Breast epithelium (tissue), 3 donors: ENCODE measurements around the gene PAK5.

Experiments
- POLR2A ChIP-seq: fragments of 450-650 bp; IDR thresholded peaks from one replicate; pipeline ENCODE4 v1.6.1; 2016; ENCODE audit warnings: antibody characterized with exemption, mild to moderate bottlenecking, moderate library complexity
- POLR2AphosphoS5 ChIP-seq, 3 donors: sonication (generic); formaldehyde crosslinking; IDR thresholded peaks; one replicate each; pipeline ENCODE4 v1.6.1; 2017; ENCODE audit warnings: antibody characterized with exemption in 3 of 3
- TF ChIP-seq, protein P1 (sequence below), 3 donors: fragments of 450-650 bp; IDR thresholded peaks; one replicate each; pipeline ENCODE4 v1.5.1; 2016 to 2017; ENCODE audit warnings: antibody characterized with exemption in 3 of 3, mild to moderate bottlenecking in 3 of 3, moderate library complexity in 3 of 3

DNA sequence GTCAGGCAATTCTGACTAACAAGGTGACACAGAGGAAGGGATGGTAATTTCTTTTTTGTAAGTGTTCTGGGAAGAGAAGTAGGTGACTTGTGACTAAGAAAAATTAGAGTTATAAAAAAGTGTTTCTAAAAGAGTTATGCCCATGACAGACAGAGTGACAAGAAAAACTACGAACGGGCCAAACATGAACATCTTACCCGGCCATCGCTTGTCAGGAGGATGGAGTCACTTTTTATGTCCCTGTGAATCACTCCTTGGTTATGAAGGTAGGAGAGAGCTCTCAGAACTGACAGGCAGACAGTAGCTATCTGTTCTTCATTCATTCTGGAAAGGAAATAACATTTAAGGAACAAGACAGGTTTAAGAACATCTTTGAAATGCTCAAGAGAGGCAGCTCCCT is 281.5 kb downstream of the PAK5 start:
- TF ChIP-seq POLR2A: no peak
- TF ChIP-seq, protein P1, sequence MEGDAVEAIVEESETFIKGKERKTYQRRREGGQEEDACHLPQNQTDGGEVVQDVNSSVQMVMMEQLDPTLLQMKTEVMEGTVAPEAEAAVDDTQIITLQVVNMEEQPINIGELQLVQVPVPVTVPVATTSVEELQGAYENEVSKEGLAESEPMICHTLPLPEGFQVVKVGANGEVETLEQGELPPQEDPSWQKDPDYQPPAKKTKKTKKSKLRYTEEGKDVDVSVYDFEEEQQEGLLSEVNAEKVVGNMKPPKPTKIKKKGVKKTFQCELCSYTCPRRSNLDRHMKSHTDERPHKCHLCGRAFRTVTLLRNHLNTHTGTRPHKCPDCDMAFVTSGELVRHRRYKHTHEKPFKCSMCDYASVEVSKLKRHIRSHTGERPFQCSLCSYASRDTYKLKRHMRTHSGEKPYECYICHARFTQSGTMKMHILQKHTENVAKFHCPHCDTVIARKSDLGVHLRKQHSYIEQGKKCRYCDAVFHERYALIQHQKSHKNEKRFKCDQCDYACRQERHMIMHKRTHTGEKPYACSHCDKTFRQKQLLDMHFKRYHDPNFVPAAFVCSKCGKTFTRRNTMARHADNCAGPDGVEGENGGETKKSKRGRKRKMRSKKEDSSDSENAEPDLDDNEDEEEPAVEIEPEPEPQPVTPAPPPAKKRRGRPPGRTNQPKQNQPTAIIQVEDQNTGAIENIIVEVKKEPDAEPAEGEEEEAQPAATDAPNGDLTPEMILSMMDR (IDR thresholded peaks at IDR 0.05): no peak
- TF ChIP-seq POLR2AphosphoS5 (IDR thresholded peaks at IDR 0.05): no peak
